A549 treated with Hydrocortisone at 1 μM for 4 hours (cell line): ENCODE data around the gene YBX2. TPM values are rescaled to one million over a fixed set of nuclear protein-coding genes. Genes with fewer than 3 reads are reported as not detected.

Source experiments
- total RNA-seq: library from RNA; stranded (reverse); fragments of 200-300 nt; extraction: Qiagen RNA extraction; gene quantifications from 5 replicates; pipeline ENCODE4 v1.2.3, GENCODE V29; 2022

Gene YBX2
- total RNA-seq, 1 experiment from 2014 or later = 0.44 TPM

Other genes starting within 250 kb of the YBX2 start
- gene CLEC10A, start 214.4 kb downstream of the YBX2 start, total RNA-seq = not detected in 5 replicates
- 0.12 to 0.16 TPM in 2 of 5 replicates, not detected in the others for gene ASGR2, start 179.8 kb downstream of the YBX2 start, total RNA-seq
- 0.70 to 1.4 TPM (median 0.89 TPM) in 5 replicates for gene ASGR1, start 115.3 kb downstream of the YBX2 start, total RNA-seq
- 5.7 to 7.8 TPM (median 6.6 TPM) in 5 replicates for gene DLG4, start 74.8 kb downstream of the YBX2 start, total RNA-seq
- 322 to 414 TPM (median 394 TPM) in 5 replicates for gene ACADVL, start 74.7 kb downstream of the YBX2 start, total RNA-seq
- 37.0 to 41.9 TPM (median 40.1 TPM) in 5 replicates for gene DVL2, start 60.1 kb downstream of the YBX2 start, total RNA-seq
- 89.8 to 111 TPM (median 96.3 TPM) in 5 replicates for gene PHF23, start 55.2 kb downstream of the YBX2 start, total RNA-seq
- gene GABARAP, start 52.2 kb downstream of the YBX2 start, total RNA-seq = 685 to 777 TPM (median 698 TPM) in 5 replicates
- gene CTDNEP1, start 42.9 kb downstream of the YBX2 start, total RNA-seq = 222 to 242 TPM (median 228 TPM) in 5 replicates
- 125 to 155 TPM (median 140 TPM) in 5 replicates for gene ELP5, start 42.4 kb downstream of the YBX2 start, total RNA-seq
- gene CLDN7, start 32.2 kb downstream of the YBX2 start, total RNA-seq = 2.2 to 3.7 TPM (median 2.6 TPM) in 5 replicates
- gene SLC2A4, start 12.9 kb downstream of the YBX2 start, total RNA-seq = 0.39 to 0.59 TPM (median 0.50 TPM) in 5 replicates
- gene EIF5A, start 13.0 kb upstream of the YBX2 start, total RNA-seq = 1,618 to 1,808 TPM (median 1,704 TPM) in 5 replicates
- gene GPS2, start 20.7 kb upstream of the YBX2 start, total RNA-seq = 73.9 to 101 TPM (median 95.3 TPM) in 5 replicates
- gene NEURL4, start 34.7 kb upstream of the YBX2 start, total RNA-seq = 26.4 to 30.2 TPM (median 28.4 TPM) in 5 replicates
- gene ACAP1, start 41.9 kb upstream of the YBX2 start, total RNA-seq = 1.2 to 3.9 TPM (median 3.1 TPM) in 5 replicates
- 10.5 to 13.8 TPM (median 12.9 TPM) in 5 replicates for gene KCTD11, start 57.5 kb upstream of the YBX2 start, total RNA-seq
- gene TMEM95, start 60.5 kb upstream of the YBX2 start, total RNA-seq = not detected in 5 replicates
- 1.4 to 2.1 TPM (median 1.7 TPM) in 5 replicates for gene TNK1, start 86.5 kb upstream of the YBX2 start, total RNA-seq
- 38.8 to 44.7 TPM (median 42.7 TPM) in 5 replicates for gene PLSCR3, start 99.9 kb upstream of the YBX2 start, total RNA-seq
- 171 to 224 TPM (median 215 TPM) in 5 replicates for gene TMEM256, start 109.5 kb upstream of the YBX2 start, total RNA-seq
- 12.7 to 19.0 TPM (median 15.5 TPM) in 5 replicates for gene NLGN2, start 113.2 kb upstream of the YBX2 start, total RNA-seq
- gene SPEM1, start 125.7 kb upstream of the YBX2 start, total RNA-seq = 0.08 to 0.13 TPM in 2 of 5 replicates, not detected in the others
- not detected in 5 replicates for gene SPEM2, start 131.0 kb upstream of the YBX2 start, total RNA-seq
- gene SPEM3, start 134.2 kb upstream of the YBX2 start, total RNA-seq = 0.02 to 0.03 TPM in 2 of 5 replicates, not detected in the others
- 10.1 to 14.8 TPM (median 13.3 TPM) in 5 replicates for gene TMEM102, start 140.8 kb upstream of the YBX2 start, total RNA-seq
- gene FGF11, start 144.9 kb upstream of the YBX2 start, total RNA-seq = 0.93 to 1.1 TPM (median 1.0 TPM) in 5 replicates
- gene CHRNB1, start 150.4 kb upstream of the YBX2 start, total RNA-seq = 7.0 to 11.7 TPM (median 9.1 TPM) in 5 replicates
- gene ZBTB4, start 185.0 kb upstream of the YBX2 start, total RNA-seq = 20.4 to 26.9 TPM (median 24.8 TPM) in 5 replicates
- gene SLC35G6, start 186.8 kb upstream of the YBX2 start, total RNA-seq = not detected in 5 replicates
- gene POLR2A, start 189.7 kb upstream of the YBX2 start, total RNA-seq = 70.3 to 86.1 TPM (median 78.6 TPM) in 5 replicates